Measurements from ENCODE around the gene AK9.
A peak's percentile ranks its signal among the peaks of the same experiment; 100 is the strongest.
"Not testable (repeated sequence)": the region's sequence is repeated elsewhere in the genome, so short reads cannot be mapped to it uniquely, and the experiment has no call there.

Gene AK9

DNA sequence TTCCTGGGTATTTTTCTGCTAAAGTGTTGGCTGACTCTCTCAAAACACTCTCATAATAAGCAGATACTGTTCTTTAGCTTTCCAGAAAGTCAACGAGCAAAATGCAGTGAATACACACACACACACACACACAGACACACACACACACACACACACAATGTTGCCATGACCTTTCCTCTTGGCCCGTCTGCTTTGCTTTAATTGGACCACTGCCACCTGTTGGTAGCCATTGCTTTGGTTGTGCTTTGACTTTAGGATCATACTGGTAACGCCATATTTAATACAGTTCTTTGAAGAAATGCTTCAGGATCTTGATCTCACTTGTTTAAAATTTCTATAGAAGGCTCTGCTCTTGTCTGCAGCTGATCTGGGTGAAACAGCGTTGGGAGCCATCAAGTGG is 4.5 kb upstream of the AK9 start:
- no peak for DNase-seq

DNA sequence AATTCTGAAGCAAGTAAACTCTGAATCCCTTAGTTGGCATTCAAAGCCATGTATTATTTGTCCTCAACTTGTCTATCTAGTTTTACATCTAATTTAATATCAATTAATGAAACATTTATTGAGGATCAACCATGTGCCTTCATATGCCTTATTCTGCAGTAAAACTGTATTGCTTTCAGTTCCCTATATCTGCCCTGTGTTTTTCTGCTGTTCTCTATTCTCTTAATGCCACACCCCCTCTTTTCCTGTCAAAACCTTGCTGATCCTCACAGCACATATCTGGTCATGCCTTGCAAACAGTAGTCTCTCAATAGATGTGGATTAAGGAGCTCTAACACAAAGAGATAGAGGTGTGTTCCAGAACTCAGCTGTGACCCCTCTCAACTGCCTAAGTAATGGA is 2.1 kb upstream of the AK9 start:
- no peak for DNase-seq

DNA sequence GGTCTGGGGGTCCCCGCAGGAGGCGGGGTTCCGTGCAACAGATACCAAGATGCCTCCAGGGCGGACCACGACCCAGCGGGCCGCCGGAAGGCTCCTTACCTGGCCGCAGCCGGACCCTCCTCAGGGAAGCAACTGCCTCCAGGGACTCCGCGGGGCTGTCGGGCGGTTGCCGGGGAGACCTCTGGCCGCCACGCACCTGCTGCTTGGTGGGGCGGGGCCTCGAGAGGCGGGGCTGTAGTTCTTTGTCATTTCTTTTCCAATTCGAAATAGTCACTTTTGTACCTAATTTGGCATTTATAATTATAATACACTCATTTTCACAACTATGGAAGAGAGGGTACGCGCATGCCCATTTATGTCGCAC is 647 bp downstream of the AK9 start:
- peak; percentile 61 for DNase-seq

DNA sequence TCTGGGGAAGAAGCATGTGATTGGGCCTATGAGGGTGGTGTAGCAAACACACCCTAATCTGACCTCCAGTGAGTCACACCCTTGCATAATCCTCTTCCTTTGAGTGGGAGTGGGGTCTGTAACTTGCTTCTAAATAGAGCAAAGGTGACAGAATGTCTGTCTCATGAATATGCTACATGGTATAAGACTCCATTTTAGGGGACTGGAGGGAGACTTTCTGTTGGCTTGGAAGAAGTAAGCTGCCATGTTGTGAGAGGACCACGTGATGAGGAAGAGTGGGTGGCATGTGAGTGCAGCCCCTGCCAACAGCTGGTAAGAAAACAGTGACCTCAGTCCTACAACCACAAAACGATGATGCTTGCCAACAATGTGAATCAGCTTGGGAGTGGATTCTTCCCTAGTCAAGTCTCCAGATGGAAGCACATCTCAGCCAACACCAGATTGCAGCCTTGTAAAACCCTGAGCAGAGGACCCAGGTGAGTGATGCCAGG is 3.7 kb downstream of the AK9 start:
- DNase-seq, result no peak

DNA sequence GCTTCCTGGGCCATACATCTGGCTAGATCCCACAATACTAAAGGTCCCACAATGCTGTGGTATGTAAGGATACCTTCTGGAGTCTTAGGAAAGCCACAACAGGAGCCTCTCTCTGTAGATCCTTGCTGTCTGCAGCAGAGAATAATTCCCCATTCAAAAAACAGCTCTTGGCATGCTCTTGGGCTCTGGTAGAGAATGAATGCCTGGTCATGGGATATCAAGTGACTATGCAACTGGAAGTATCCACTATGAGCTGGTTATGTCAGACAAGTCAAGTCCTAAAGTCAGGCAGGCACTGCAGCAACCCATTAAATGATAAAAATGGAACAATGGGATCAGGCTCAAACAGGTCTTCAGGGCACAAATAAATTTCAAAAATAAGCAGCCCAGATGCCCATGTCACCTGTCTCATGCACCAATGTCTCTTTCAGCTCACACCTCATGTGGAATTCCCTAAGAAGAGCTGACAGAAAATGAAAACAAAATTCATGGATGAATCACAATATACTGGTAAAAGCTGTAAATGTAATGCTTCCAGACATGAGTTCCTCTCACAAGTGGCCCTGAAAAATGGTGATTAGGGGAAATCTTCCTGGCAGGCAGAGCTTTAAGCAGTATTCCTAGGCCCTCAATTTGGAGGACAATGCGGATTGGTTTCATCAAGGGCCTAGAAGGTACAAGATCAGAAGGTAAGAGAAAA is 4.3 kb downstream of the AK9 start:
- DNase-seq, result no peak

DNA sequence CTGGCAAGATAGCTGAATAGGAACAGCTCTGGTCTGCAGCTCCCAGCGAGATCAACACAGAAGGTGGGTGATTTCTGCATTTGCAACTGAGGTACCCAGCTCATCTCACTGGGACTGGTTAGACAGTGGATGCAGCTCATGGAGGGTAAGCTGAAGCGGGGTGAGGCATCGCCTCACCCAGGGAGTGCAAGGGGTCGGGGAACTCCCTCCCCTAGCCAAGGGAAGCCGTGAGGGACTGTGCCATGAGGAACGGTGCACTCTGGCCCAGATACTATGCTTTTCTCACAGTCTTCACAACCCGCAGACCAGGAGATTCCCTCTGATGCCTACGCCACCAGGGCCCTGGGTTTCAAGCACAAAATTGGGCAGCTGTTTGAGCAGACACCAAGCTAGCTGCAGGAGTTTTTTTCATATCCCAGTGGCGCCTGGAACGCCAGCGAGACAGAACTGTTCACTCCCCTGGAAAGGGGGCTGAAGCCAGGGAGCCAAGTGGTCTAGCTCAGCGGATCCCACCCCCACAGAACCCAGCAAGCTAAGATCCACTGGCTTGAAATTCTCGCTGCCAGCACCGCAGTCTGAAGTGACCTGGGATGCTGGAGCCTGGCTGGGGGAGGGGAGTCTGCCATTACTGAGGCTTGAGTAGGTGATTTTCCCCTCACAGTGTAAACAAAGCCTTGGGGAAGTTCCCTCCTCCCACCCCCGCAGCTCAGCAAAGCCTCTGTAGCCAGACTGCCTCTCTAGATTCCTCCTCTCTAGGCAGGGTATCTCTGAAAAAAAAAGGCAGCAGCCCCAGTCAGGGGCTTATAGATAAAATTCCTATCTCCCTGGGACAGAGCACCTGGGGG is 12.1 kb downstream of the AK9 start:
- DNase-seq, result not testable (repeated sequence)

DNA sequence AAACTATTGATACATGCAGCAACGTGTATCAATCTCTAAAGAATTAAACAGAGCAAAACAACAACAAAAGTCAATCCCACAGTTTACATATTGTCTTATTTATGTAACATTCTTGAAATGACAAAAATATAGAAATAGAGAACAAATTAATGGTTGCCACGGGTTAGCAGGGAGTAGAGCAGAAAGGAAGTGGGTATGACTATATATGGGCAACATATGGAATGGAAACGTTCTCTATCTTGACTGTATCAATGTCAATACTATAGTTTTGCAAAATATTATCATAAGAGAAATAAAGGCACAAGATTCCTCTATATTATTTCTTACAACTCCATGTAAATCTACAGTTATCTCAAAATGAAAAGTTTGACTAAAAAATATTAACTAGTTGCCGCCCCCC is 12.8 kb downstream of the AK9 start:
- no peak for DNase-seq

DNA sequence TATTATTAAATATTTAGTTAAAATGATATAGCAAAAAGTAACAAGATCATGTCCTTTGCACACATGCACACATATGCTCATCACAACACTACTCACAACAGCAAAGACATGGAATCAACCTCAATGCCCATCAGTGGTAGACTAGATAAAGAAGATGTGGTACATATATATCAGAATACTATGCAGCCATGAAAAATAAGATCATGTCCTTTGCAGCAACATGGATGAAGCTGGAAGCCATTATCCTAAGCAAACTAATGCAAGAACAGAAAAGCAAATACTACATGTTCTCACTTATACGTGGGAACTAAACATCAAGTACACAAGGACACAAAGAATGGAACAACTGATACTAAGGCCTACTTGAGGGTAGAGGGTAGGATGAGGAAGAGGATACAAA is 14.3 kb downstream of the AK9 start:
- no peak for DNase-seq

DNA sequence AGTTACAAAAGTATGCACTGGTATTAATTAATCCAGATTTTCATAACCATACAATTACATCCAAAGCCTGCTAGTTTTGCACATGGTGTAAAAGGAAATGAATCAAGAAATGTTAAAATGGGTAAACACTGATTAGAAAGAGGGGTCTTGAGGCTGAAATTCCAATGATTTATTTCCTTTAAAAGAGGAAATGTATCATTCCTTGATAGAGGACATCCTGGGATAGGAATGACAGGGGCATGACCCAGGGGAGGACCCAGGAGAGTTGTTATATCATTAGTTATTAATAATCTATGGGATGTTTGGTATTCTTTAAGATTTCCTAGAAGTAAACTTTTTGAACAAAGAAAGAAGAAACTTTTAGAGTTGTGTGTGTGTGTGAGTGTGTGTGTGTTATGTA is 18.2 kb downstream of the AK9 start:
- no peak for DNase-seq

DNA sequence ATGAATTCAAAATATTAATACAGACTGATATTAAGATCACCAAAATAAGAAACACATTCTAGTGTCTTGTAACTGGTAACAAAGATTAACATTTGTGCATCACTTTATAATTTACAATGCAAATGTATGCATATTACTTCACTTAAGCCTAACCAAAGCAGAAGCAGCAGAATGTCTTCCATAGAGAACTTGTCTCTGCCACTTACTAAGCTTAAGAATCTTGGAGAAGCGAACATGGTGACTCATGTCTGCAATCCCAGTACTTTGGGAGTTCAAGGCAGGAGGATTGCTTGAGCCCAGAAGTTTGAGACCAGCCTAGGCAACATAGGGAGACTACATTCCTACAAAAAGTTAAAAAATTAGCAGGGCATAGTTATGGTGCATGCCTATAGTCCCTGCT is 18.8 kb downstream of the AK9 start:
- DNase-seq, result no peak

DNA sequence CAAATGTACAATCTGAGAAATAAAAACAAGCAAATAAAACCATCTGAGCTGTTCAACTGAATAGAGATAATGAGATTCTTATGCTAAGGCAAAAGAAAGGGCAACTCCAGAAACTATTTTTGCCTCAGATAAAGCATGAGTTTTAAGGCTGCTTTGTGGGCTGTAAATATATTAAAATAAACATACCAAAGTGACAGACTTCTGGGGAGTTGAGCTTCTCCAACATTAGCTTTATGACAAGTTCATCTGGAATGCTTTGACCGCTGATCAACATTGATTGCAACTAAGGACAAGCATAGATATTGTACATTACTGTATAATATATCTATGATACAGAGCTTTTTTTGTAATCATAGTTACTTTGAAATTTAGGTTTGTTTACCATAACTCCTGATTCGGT is 19.3 kb downstream of the AK9 start:
- DNase-seq, result no peak

DNA sequence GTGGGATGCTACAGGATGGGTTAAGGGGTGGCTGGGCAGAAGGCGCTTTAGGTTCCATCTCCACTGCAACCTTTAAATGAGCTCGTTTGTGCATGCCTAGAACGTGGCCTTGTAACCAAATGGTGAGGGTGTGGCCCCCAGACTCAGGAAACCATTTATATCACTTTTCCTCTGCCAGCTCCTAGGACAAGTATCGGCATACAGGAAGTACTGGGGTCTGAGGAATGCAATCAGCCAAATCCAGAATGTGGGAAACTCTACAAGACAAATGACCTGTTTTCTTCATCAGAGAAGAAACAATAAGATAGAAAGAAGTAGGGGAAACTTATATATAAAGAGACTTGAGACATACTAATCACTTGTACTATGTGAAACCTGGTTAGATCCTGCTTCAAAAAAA is 21.2 kb downstream of the AK9 start:
- DNase-seq, result no peak

DNA sequence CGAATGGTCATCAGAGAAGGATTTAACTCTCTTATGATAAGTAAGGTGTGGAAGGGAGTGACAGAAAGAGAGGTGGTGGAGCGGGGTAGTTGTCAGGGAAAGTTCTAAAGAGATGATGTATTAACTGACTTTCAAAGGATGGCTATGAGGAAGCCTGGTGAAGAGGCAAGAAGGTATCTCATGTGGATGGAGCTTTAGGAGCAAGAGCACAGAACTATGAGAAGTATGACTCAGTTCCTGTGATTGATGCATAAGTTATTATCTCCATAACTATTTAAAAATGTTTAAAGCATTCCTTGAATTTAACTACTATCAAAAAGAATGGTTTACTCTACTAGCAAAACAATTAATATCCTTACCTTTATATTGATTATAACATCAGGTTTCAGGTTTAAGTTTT is 28.8 kb downstream of the AK9 start:
- DNase-seq, result no peak

DNA sequence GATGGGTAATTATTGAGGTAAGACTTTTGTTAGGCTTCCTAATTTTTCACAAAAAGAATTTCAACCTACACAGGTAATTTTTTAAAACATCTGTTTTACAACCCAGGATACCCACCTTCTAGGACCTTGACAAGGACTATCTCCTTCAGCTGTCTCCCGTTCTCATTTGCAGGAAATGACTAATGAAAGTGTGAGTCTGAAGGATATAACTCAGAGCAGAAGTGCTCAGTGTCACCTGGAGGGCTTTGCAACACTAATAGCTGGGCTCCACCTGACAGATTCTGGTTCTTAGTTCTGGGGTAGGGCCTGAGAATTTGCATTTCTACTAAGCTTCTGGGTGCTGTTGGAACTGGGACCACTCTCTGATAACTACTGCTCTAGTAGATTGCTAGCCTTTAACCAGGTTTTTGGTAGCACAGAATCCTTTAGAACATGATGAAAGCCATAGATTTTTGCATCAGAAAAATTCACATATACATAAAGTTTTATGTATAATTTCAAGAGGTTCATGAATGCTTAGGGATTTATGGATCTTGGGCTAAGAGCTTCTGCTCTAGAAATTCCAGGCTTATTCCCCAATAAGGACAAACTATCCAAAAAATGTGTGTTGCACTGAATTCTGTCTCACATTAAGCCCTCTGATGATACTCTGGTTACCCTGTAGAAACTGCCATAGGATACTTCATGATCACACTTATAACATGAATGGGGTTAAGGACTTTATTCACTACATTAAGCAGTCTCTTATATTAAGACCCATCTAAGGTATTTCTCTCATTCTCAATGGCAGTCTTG is 30.3 kb downstream of the AK9 start:
- DNase-seq, result no peak

DNA sequence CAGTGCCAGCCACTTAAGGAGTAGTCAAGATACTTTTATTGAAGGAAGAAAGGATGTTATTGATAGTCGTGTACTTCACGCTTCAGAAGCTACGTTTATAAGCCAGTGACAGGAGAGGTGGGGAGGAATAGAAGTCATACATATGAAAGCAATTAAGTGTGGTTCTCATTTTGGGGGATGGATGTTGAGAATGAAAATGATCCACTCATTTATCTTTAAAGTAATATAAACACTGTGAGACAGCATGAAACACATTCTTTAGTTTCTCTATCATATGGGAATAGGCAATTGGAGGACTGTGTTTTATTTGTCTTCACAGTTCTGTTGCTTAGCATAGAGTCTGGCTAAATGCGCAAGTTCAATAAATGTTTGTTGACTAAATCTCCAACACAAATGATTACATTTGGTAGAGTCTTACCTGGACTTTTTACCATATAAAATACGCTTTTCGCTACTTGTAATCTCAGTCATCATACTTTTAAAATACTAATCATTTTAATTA is 35.2 kb downstream of the AK9 start:
- no peak for DNase-seq

DNA sequence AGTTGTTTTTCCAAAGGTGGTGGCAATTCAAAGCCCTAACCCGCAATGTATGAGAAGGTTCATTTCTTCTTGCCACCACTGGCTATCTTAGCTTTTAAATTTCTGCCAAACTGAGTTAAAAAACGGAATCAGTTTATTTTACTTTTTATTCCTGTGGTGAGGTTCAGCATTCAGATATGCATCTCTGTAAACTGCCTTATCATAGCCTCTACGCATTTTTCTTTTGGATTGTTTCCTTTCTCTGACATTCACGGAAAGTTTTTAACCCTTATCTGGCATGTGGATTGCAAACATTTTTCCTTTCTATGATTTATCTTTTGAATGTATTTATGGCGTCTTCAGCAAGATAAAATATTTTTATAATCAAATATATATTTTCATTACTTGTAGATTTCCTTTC is 37.7 kb downstream of the AK9 start:
- no peak for DNase-seq

DNA sequence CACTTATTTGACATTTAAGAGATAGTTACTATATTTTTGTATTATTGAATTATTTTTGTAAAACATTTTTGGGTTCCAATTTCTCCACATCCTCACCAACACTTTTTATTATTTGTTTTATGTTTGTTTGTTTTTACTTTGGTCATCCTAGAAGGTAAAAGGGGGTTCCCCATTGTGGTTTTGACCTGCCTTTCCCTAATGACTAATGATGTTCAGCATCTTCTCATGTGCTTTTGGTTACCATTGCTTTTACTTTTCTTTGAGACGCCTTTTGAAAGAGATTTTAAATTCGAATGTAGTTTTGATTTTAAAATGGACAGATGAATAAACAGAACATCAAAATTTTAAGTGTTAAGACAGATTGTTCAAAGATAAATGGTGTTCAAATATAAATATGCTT is 46.9 kb downstream of the AK9 start:
- no peak for DNase-seq

DNA sequence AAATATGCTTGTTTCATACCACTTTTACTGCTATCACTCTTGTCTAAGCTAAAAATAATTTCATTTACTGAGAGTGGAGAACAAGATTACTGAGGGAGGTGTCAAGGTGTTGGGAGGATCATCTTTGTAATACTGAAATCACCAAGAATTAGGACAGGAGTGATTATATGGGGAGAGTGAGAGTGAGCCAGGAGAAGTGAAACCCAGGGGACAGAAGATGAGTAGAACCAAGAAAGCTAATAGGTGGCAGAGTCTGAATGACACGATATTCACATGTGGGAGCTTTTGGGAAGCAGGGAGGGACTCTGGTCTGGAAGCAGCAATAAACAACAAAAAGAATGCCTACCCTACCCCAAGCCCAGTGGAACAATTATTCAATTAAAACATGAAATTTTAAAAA is 58.6 kb downstream of the AK9 start:
- DNase-seq, result no peak

DNA sequence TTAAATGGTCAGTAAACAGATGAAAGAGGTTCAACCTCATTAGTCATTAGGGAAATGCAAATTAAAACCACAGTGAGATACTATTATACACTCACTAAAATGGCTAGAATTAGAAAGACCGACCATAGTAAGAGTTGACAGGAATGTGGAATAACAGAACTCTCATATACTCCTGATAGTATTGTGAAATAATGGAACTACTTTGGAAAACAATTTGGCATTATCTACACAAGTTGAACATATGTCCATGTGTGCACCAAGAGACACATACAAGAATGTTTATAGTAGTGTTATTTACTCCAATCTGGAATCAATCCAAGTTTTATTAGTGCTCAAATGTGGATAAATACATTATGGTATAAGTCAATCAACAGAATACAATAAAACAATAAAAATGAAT is 59.6 kb downstream of the AK9 start:
- no peak for DNase-seq

DNA sequence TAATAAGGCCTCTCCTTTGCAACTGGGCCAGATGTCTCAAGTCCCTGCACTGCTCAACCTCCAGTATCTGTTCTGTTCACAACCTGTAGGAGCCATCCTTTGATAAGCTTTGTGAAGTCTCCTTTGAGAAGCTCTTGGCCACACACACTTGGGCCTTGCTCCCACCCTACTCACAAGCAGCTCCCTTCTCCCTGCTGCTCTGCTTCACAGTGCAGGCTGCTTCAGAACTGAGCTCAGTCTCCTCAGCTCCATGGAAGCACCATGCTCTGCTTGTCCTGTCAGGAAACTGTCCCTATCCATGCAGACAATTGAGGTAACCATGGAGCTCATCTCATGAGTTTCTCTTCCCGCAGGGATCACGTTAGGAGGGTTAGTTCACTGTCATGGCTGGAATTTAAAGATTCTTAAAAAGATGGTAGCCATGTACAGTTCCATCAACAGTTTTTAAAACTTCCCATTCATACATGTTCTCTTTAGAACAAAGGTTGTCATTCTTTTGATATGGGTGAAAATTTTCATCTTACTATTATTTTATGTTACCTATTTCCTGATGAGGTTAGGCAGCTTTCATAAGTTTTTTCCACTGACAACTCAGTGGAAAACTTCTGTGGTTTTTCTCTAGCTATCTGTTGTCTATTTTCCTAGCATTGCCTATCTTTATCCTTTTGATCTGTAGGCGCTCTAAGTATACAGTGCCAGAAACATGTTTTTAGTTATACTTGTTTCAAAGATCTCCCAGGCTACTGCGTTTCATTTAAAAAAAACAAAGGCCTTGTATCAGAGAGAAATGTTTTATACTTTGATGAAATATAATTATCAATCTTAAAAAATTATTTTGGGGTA is 62.6 kb downstream of the AK9 start:
- no peak for DNase-seq

DNA sequence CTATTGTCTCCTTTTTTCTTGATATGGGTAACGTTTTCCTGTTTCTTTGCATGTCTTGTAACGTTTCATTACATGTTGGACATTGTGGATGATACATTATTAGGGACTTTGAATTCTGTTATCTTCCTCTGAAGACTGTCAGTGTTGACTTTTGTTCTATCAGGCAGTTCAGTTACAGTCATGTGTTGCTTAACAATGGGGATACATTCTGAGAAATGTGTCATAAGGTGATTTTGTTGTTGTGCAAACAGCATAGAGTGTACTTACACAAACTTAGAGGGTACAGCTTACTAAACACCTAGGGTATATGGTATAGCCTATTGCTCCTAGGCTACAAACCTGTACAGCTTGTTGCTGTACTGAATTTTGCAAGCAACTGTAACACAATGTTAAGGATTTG is 64.7 kb downstream of the AK9 start:
- DNase-seq, result no peak

DNA sequence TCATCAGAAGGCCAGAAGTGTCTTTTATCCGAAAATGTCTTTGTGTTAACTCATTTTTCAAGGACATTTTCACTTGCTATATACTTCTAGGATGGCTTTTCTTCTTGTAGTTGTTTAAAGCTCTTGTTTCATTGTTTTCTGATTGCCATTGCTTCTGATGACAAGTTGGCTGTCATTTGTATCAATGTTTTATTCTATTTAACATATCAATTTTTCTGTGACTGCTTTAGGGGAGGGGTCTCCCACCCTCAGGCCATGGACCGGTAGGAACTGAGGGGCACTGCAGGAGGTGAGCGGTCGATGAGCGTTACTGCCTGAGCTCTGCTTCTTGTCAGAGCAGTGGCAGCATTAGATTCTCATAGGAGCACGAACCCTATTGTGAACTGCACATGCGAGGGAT is 65.8 kb downstream of the AK9 start:
- no peak for DNase-seq

DNA sequence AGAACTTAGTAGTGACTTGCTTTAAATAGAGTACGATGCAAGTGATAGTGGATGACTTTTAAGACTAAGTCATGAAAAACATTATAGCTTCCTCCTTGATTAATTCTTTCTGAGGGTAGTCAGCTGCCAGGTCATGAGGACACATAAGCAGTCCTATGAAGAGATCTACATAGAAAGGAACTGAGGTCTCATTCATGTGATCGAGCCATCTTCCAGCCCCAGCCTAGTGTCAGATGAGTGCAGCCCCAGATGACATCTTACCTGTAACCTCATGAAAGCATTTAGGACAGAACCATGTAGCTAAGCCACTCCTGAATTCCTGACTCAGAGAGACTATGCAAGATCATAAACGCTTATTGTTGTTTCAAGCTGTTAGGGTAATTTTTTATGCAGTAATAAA is 67.7 kb downstream of the AK9 start:
- no peak for DNase-seq

All from CD4-positive, alpha-beta T cell treated with Interleukin-12 subunit alpha and Interleukin-12 subunit beta, for 1 hour (primary cell).